ENCODE measurements around the gene EMX2.

Gene EMX2

DNA sequence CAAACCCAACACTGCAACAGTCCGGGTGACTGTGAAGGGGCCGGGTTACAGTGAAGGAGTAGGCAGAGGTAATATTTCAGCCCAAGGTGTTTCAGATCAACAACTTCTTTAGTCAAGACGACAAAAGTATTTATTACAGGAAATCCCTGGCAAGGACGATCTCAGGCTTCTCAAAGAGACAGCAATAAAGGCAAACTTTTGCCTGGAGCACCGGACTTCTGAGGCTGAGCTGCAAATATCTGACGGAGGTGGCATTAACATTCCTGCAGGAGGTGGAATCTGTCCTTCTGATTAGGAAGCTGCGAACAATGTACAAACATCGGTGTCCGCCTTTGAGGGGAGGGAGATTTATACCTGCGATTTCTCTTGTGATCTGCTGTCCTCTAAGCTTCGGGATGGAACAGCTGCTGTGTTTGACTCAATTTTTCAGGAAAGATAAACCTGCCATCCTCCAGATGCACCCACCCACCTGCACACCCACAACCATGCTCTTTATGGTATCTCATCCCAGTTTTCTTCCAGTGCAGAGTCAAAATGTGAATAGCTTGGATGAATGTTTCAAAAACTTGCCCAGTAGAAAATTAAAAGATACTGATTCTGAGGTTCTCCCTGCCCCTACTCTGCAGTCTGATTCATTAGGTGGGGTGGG, 32.1 kb downstream of the EMX2 start:
- H3K79me2 ChIP-seq (ENCODE audit: control insufficient read depth, low read length): no peaks in the 10 kb centered on the region
- no peak overlapping the region for H3K4me2 ChIP-seq (ENCODE audit: low read length)
- no peak for TF ChIP-seq EZH2phosphoT487 (IDR thresholded peaks at IDR 0.05; ENCODE audit: borderline replicate concordance, low read length)
- TF ChIP-seq, protein P1, sequence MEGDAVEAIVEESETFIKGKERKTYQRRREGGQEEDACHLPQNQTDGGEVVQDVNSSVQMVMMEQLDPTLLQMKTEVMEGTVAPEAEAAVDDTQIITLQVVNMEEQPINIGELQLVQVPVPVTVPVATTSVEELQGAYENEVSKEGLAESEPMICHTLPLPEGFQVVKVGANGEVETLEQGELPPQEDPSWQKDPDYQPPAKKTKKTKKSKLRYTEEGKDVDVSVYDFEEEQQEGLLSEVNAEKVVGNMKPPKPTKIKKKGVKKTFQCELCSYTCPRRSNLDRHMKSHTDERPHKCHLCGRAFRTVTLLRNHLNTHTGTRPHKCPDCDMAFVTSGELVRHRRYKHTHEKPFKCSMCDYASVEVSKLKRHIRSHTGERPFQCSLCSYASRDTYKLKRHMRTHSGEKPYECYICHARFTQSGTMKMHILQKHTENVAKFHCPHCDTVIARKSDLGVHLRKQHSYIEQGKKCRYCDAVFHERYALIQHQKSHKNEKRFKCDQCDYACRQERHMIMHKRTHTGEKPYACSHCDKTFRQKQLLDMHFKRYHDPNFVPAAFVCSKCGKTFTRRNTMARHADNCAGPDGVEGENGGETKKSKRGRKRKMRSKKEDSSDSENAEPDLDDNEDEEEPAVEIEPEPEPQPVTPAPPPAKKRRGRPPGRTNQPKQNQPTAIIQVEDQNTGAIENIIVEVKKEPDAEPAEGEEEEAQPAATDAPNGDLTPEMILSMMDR (IDR thresholded peaks at IDR 0.05; ENCODE audit: low read depth, low read length, poor library complexity, severe bottlenecking): no peak
- no peaks in the 10 kb centered on the region for H3K36me3 ChIP-seq (ENCODE audit: control insufficient read depth, low read length)
- H4K20me1 ChIP-seq (ENCODE audit: control insufficient read depth, insufficient read depth, low read depth, low read length): no peaks in the 10 kb centered on the region
- no peaks in the 10 kb centered on the region; the same call in 1 of the 2 replicates for H3K27me3 ChIP-seq (ENCODE audit: control insufficient read depth, low read length)
- no peaks in the 10 kb centered on the region for H3K9me3 ChIP-seq (ENCODE audit: control insufficient read depth, insufficient read depth, low read length)
- no peaks in the 10 kb centered on the region for H3K4me1 ChIP-seq (ENCODE audit: control insufficient read depth, low read length)
- no peaks in the 10 kb centered on the region for H3F3A ChIP-seq (ENCODE audit: control insufficient read depth, insufficient read depth)
- no peak overlapping the region for H3K27ac ChIP-seq (ENCODE audit: low read depth, low read length)
- H3K9me2 ChIP-seq (replicated peaks; ENCODE audit: control insufficient read depth, low read length): no peaks in the 10 kb centered on the region
- no peak overlapping the region for H3K4me3 ChIP-seq (ENCODE audit: low read length)

DNA sequence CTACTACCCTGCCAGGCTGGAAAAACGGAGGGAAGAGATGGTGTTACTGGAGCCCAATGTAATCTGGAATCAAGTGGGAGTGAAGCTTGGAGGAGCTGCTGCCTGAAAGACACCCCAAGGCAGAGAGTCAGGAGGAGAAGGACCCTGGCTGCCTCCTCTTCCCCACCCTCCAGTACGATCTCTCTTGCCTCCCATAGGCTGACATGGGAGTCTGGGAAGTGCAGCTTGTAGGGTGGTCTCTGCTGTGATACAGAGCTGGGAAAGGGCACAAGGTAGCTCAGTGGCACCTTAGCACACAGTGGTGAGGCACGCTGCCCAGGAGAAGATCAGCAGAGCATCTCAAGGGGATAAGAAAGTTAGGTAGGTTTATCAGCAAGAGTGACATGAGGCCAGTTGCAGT, 35.9 kb downstream of the EMX2 start:
- H3K9me3 ChIP-seq (ENCODE audit: control insufficient read depth, insufficient read depth, low read length): no peaks in the 10 kb centered on the region
- H4K20me1 ChIP-seq (ENCODE audit: control insufficient read depth, insufficient read depth, low read depth, low read length): no peaks in the 10 kb centered on the region
- no peaks in the 10 kb centered on the region for H3K36me3 ChIP-seq (ENCODE audit: control insufficient read depth, low read length)
- no peaks in the 10 kb centered on the region for H3K4me1 ChIP-seq (ENCODE audit: control insufficient read depth, low read length)
- no peak overlapping the region for H3K4me3 ChIP-seq (ENCODE audit: low read length)
- H3K27ac ChIP-seq (ENCODE audit: low read depth, low read length): no peak overlapping the region
- H3K79me2 ChIP-seq (ENCODE audit: control insufficient read depth, low read length): no peaks in the 10 kb centered on the region
- H3K27me3 ChIP-seq (ENCODE audit: control insufficient read depth, low read length): no peaks in the 10 kb centered on the region
- no peak overlapping the region for H3K4me2 ChIP-seq (ENCODE audit: low read length)
- TF ChIP-seq EZH2phosphoT487 (IDR thresholded peaks at IDR 0.05; ENCODE audit: borderline replicate concordance, low read length): no peak
- TF ChIP-seq, protein P1 (IDR thresholded peaks at IDR 0.05; ENCODE audit: low read depth, low read length, poor library complexity, severe bottlenecking): no peak
- H3F3A ChIP-seq (ENCODE audit: control insufficient read depth, insufficient read depth): no peaks in the 10 kb centered on the region
- no peaks in the 10 kb centered on the region for H3K9me2 ChIP-seq (replicated peaks; ENCODE audit: control insufficient read depth, low read length)

DNA sequence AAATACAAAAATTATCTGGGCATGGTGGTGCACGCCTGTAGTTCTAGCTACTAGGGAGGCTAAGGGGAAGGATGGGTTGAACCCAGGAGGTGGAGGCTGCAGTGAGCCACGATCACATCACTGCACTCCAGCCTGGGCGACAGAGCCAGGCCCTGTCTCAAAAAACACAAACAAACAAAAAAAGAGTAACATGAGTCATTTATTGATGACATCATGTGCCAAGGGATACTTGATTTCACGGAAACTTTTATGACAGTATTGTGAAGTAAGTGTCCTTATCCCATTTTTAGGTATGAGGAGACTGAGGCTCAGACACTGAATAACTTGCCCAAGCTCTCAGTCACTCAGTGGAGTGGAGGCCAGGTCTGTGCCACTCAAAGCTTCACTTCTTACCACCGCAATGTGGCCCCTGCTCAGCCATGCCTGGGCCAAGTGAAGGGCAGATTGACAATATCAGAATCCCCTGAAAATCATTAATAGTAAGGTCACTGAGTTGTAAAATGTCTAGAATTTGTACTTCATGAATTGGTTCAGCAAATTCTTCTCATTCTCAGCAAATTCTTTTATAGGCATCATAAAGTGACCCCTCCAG, 36.5 kb downstream of the EMX2 start:
- Histone ChIP-seq H3K4me2 (ENCODE audit: low read length) (no peak overlapping the region), H3K27me3 (ENCODE audit: control insufficient read depth, low read length) (no peaks in the 10 kb centered on the region), H3K4me1 (ENCODE audit: control insufficient read depth, low read length) (no peaks in the 10 kb centered on the region), H3K9me3 (ENCODE audit: control insufficient read depth, insufficient read depth, low read length) (no peaks in the 10 kb centered on the region), H3K27ac (ENCODE audit: low read depth, low read length) (no peak overlapping the region), H3K4me3 (ENCODE audit: low read length) (no peak overlapping the region), H3F3A (ENCODE audit: control insufficient read depth, insufficient read depth) (no peaks in the 10 kb centered on the region), H3K9me2 (replicated peaks; ENCODE audit: control insufficient read depth, low read length) (no peaks in the 10 kb centered on the region), H3K36me3 (ENCODE audit: control insufficient read depth, low read length) (no peaks in the 10 kb centered on the region), H4K20me1 (ENCODE audit: control insufficient read depth, insufficient read depth, low read depth, low read length) (no peaks in the 10 kb centered on the region), H3K79me2 (ENCODE audit: control insufficient read depth, low read length) (no peaks in the 10 kb centered on the region)
- TF ChIP-seq EZH2phosphoT487 (IDR thresholded peaks at IDR 0.05; ENCODE audit: borderline replicate concordance, low read length): no peak
- TF ChIP-seq, protein P1 (IDR thresholded peaks at IDR 0.05; ENCODE audit: low read depth, low read length, poor library complexity, severe bottlenecking): no peak
